ENCODE data around the gene CNGA2. TPM values are rescaled to one million over a fixed set of nuclear protein-coding genes. Genes with fewer than 3 reads are reported as not detected.

The CNGA2 gene
- total and polyA plus RNA-seq, 4 donors = not detected

DNA sequence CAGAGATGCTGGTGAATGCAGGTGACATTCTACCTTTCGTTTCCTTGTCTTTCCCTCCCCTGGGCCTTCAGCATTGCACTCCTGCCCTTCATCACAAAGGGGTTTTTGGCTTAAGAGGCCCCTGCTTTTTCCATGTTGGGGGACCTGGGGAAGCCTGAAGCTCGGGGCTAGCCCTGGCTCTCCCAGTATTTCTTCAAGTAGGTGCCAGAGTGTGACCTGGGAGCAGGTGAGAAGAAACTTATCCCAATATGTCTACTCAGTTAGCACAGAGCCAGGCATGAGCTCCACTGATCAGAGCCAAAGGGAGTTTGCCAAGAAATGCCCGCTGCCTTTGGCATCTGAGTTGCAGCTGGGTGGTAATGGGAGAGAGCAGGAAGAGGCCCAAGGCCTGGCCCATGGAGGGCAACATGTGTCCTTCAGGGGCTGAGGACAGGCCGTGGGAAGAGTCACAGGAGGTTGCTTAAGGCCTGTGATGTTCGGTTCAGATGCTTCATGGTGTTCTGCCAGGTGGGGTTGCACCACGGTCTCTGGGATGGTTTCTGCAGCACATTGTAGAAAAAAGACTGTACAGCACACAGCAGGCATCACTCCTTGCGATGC is 31.7 kb upstream of the CNGA2 start:
- TF ChIP-seq, protein P1, sequence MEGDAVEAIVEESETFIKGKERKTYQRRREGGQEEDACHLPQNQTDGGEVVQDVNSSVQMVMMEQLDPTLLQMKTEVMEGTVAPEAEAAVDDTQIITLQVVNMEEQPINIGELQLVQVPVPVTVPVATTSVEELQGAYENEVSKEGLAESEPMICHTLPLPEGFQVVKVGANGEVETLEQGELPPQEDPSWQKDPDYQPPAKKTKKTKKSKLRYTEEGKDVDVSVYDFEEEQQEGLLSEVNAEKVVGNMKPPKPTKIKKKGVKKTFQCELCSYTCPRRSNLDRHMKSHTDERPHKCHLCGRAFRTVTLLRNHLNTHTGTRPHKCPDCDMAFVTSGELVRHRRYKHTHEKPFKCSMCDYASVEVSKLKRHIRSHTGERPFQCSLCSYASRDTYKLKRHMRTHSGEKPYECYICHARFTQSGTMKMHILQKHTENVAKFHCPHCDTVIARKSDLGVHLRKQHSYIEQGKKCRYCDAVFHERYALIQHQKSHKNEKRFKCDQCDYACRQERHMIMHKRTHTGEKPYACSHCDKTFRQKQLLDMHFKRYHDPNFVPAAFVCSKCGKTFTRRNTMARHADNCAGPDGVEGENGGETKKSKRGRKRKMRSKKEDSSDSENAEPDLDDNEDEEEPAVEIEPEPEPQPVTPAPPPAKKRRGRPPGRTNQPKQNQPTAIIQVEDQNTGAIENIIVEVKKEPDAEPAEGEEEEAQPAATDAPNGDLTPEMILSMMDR (IDR thresholded peaks at IDR 0.05; ENCODE audit: low read depth, low read length, missing input control) = no peak
- TF ChIP-seq TAF1 (conservative IDR thresholded peaks at IDR 0.05) (no peak), FOXA2 (IDR thresholded peaks at IDR 0.05) (no peak), HNF4G (IDR thresholded peaks at IDR 0.05) (no peak), HNF4A (conservative IDR thresholded peaks at IDR 0.05) (no peak), NR2F2 (IDR thresholded peaks at IDR 0.05) (no peak), GABPA (IDR thresholded peaks at IDR 0.05 in 1 of 2, conservative IDR thresholded peaks at IDR 0.05 in 1 of 2) (no peak), RAD21 (IDR thresholded peaks at IDR 0.05) (no peak), SP1 (IDR thresholded peaks at IDR 0.05) (no peak), YY1 (IDR thresholded peaks at IDR 0.05) (no peak), EGR1 (IDR thresholded peaks at IDR 0.05; ENCODE audit: low read depth in 2 of 2) (no peak), RXRA (IDR thresholded peaks at IDR 0.05) (no peak), JUND (IDR thresholded peaks at IDR 0.05) (no peak), FOXA1 (IDR thresholded peaks at IDR 0.05) (no peak)
- TF ChIP-seq, protein P2, sequence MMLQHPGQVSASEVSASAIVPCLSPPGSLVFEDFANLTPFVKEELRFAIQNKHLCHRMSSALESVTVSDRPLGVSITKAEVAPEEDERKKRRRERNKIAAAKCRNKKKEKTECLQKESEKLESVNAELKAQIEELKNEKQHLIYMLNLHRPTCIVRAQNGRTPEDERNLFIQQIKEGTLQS (IDR thresholded peaks at IDR 0.05) = no peak
- TF ChIP-seq, protein P3, sequence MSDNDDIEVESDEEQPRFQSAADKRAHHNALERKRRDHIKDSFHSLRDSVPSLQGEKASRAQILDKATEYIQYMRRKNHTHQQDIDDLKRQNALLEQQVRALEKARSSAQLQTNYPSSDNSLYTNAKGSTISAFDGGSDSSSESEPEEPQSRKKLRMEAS (IDR thresholded peaks at IDR 0.05) = no peak
- TF ChIP-seq, protein P4, sequence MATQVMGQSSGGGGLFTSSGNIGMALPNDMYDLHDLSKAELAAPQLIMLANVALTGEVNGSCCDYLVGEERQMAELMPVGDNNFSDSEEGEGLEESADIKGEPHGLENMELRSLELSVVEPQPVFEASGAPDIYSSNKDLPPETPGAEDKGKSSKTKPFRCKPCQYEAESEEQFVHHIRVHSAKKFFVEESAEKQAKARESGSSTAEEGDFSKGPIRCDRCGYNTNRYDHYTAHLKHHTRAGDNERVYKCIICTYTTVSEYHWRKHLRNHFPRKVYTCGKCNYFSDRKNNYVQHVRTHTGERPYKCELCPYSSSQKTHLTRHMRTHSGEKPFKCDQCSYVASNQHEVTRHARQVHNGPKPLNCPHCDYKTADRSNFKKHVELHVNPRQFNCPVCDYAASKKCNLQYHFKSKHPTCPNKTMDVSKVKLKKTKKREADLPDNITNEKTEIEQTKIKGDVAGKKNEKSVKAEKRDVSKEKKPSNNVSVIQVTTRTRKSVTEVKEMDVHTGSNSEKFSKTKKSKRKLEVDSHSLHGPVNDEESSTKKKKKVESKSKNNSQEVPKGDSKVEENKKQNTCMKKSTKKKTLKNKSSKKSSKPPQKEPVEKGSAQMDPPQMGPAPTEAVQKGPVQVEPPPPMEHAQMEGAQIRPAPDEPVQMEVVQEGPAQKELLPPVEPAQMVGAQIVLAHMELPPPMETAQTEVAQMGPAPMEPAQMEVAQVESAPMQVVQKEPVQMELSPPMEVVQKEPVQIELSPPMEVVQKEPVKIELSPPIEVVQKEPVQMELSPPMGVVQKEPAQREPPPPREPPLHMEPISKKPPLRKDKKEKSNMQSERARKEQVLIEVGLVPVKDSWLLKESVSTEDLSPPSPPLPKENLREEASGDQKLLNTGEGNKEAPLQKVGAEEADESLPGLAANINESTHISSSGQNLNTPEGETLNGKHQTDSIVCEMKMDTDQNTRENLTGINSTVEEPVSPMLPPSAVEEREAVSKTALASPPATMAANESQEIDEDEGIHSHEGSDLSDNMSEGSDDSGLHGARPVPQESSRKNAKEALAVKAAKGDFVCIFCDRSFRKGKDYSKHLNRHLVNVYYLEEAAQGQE (IDR thresholded peaks at IDR 0.05) = no peak
- TF ChIP-seq, protein P5, sequence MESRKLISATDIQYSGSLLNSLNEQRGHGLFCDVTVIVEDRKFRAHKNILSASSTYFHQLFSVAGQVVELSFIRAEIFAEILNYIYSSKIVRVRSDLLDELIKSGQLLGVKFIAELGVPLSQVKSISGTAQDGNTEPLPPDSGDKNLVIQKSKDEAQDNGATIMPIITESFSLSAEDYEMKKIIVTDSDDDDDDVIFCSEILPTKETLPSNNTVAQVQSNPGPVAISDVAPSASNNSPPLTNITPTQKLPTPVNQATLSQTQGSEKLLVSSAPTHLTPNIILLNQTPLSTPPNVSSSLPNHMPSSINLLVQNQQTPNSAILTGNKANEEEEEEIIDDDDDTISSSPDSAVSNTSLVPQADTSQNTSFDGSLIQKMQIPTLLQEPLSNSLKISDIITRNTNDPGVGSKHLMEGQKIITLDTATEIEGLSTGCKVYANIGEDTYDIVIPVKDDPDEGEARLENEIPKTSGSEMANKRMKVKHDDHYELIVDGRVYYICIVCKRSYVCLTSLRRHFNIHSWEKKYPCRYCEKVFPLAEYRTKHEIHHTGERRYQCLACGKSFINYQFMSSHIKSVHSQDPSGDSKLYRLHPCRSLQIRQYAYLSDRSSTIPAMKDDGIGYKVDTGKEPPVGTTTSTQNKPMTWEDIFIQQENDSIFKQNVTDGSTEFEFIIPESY (IDR thresholded peaks at IDR 0.05) = no peak
- Histone ChIP-seq H3K27ac (ENCODE audit: low read depth in 1 of 2, low read length in 2 of 2) (no peak overlapping the region), H3K36me3 (ENCODE audit: control insufficient read depth in 4 of 4, insufficient read depth in 3 of 4, low read depth in 1 of 4, low read length in 3 of 4) (no peaks in the 10 kb centered on the region), H3K27me3 (ENCODE audit: control insufficient read depth in 4 of 4, insufficient read depth in 4 of 4, low read length in 3 of 4) (no peaks in the 10 kb centered on the region), H3K4me1 (ENCODE audit: control insufficient read depth in 4 of 4, insufficient read depth in 4 of 4, low read length in 3 of 4) (no peaks in the 10 kb centered on the region), H3K4me3 (ENCODE audit: low read depth in 1 of 3, low read length in 3 of 3) (no peak overlapping the region), H3K9ac (ENCODE audit: low read depth in 1 of 2, low read length in 2 of 2) (no peak overlapping the region), H3K9me3 (ENCODE audit: control insufficient read depth in 4 of 4, low read length in 3 of 4) (no peaks in the 10 kb centered on the region)
- 80% methylated on average over 7 of the region's 7 CpGs for WGBS
- no peak for DNase-seq (ENCODE audit: low spot score)
